ENCODE measurements around the gene RER1.
A peak's percentile ranks its signal among the peaks of the same experiment; 100 is the strongest.

GRCh38 chr1:2412395-2412772 is 20.7 kb downstream of the RER1 start, which contains the start of gene PEX10:
- TF ChIP-seq POLR2A (IDR thresholded peaks at IDR 0.05) (peak; percentile 55 to 60), CTCF (IDR thresholded peaks at IDR 0.05) (peak in 1 of 4 experiments; percentile 10), EP300 (IDR thresholded peaks at IDR 0.05) (no peak), POLR2AphosphoS5 (IDR thresholded peaks at IDR 0.05) (peak; percentile 64)
